NK-92 (cell line): ENCODE results near the gene RSU1.
"Not testable (repeated sequence)": the region's sequence is repeated elsewhere in the genome, so short reads cannot be mapped to it uniquely, and the experiment has no call there.

Experiments
- DNase-seq: peaks from one replicate; lab custom pipeline; 2025; ENCODE audit not compliant: unreplicated experiment; lab: John Stamatoyannopoulos, UW

The RSU1 gene

DNA sequence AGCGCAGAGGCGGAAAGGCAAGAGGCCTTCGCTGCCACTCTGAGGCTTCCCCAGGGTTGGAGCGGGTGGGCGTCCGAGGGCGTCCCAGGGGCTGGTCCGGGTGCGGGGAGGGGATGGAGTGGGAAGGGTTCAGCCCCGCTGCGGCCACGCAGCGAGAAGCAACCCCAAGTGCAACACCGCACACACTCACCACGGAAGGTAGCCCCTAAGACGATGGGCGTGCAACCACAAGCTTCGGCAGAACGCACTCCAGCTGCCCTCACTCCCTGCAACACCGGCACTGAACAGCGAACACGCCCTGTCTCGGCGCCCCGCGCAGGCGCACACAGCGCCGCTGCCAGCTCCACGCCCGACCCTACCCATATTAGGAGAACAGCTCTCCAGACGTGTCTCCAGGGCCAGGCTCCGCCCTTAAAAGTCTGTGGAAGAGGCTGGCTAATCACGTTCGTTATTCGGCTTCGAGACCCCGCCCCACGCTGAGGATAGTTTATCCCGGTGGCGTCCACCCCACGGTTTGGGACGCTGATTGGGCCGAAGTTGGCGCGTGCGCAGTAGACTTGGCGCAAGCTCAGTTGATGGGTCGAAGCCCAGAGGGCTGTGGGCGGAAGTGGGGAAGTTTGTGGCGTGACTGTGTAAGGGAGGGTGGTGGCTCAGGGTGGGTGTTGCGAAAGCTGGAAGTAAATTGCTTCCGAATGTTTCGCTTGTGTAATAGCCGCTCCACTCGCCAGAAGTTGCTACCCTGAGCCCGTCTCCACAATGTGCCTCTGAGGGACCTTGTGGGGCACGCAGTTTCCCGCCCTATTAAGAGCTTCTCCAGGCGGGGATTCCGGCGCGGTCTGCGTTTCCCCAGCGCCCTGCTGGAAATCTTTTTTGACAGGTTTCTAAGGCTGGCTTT lies at the start of gene RSU1:
RSU1 (minus strand) TSS at position 300 of the 895 bp plus-strand sequence. CDS start 343 bp downstream, outside the sequence.
- DNase-seq, result peak; percentile 97

GRCh38 chr10:16866541-16867275 lies 49.5 kb upstream of the RSU1 start:
- DNase-seq, result no peak

GRCh38 chr10:16865766-16866165 lies 48.5 kb upstream of the RSU1 start:
- DNase-seq, result no peak

- DNase-seq, result no peak
Observed at GRCh38 chr10:16863766-16864165, 46.5 kb upstream of the RSU1 start.

- DNase-seq, result no peak
Observed at GRCh38 chr10:16857419-16857818, 40.2 kb upstream of the RSU1 start.

- DNase-seq, result no peak
Observed at GRCh38 chr10:16856567-16856966, 39.3 kb upstream of the RSU1 start.

- DNase-seq, result no peak
Observed at GRCh38 chr10:16856092-16856491, 38.9 kb upstream of the RSU1 start.

DNA sequence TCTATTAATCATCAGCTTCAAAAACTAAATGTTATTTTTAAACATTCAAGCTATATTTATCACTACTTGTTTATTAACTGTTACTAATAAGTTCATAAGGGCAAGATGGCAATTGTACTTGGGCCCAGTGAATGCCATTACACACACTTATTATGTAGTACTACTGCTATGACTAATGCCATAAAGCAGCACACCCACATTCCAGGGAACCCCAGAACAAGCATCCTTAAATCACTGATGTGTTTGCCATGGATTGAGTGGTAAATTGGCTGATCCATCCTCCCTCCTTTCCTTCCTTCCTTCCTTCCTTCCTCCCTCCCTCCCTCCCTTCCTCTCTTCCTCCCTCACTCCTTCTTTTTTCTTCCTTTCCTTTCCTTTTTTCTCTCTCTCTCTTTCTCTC lies 37.4 kb upstream of the RSU1 start:
- DNase-seq, result no peak

DNA sequence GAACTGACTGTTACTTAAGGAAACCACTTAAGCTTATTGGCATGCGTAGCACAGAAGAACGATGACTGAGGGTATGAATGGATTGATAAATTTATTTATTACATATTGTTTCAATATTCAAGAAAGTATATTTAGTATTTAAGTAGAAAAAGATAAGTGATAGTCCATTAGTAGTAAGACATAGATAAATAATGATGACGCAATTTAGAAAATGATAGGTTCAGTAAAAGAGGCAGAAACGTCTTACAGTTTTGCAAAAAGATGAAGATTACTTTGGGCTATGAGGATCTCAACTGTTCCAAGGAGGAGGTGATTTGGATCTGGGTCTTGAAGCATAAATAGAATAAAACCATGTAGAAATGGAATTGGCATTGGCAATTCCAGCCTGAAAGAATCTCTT lies 36.6 kb upstream of the RSU1 start:
- no peak for DNase-seq

DNA sequence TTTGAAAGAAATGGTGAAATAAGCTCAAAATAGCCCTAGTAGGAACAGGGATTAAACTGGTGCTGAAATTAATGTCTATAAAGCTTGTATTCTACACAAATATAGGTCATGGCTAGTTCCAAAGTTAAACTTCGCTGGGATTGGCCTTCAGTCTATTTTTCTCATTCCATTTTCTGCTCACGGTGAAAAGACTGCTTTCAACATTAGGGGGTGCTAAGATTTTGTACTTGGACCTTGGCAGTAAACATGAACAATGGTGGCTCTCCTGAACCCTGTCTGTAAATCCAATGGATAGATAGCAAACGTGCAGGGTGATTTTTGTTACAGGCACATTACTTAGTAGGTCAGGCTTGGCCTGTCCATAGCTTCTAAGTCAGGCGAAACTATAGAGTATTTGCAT lies 36.0 kb upstream of the RSU1 start:
- DNase-seq, result no peak

GRCh38 chr10:16852624-16853023 lies 35.4 kb upstream of the RSU1 start:
- DNase-seq, result no peak

GRCh38 chr10:16848562-16849154 lies 31.4 kb upstream of the RSU1 start:
- DNase-seq, result no peak

- no peak for DNase-seq
Observed at GRCh38 chr10:16847644-16848043, 30.4 kb upstream of the RSU1 start.

DNA sequence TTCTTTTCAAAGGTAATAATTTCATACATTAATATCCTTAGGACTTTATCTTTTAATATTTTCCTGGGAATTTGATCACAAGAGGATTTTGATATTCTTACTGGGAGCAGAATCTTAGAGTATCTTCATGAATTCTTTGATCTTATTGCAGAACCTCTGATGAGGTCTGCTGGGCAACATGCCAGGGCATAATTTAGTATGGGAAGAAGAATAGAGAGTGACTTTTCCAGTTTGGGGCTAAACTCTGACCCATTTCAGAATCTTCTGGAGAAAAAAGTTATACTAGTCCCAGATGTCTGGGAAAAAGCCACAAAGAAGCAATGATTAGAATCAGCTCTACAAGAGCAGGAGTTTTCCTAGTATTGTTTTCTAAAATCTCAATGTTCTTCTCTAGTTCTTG lies 28.0 kb upstream of the RSU1 start:
- no peak for DNase-seq

DNA sequence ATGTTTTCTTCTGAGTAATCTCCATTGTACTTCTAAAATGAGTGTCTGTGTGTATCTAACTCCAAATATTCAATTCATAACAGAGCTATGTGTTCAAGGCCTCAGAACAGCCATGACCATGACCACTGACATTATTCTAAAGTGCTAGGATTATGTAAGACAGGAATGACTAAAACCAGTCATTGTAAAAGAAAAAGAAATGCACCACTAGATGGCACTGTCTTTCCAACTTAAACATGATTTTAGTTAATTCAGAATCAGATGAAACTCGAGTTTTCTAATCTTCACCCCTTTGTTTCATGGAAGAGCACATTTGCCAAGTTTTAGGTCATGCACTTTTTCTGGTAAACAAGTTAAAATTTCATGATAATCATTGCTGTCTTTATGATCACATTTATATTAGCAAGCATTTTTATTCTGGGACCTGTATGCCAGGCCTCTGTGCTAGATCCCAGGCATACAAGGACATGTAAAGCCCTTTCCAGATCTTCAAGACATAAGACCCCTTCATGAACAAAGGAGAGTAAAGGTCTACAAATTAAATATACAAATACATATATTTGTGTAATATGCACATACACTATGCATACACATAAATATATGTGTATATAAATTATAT lies 26.1 kb upstream of the RSU1 start:
- no peak for DNase-seq

- no peak for DNase-seq
Observed at GRCh38 chr10:16835228-16835627, 18.0 kb upstream of the RSU1 start.

GRCh38 chr10:16832351-16833080 lies 15.3 kb upstream of the RSU1 start:
- DNase-seq, result no peak

GRCh38 chr10:16828701-16829175 lies 11.5 kb upstream of the RSU1 start:
- DNase-seq, result no peak

- no peak for DNase-seq
Observed at GRCh38 chr10:16828114-16828568, 10.9 kb upstream of the RSU1 start.

- not testable (repeated sequence) for DNase-seq
Observed at GRCh38 chr10:16827474-16827873, 10.2 kb upstream of the RSU1 start.
